Ovary (tissue), 3 donors: ENCODE data around the gene PITPNM3.

ENCODE experiments used
- CTCF ChIP-seq, 3 donors: fragments of 450-650 bp in 2 of 3; fragments of 200-600 bp in 1 of 3; IDR thresholded peaks; one replicate each; pipeline versions ENCODE4 v1.5.1 to v1.8.0; 2016 to 2022; ENCODE audit warnings: antibody characterized with exemption in 3 of 3, mild to moderate bottlenecking in 1 of 3
- EP300 ChIP-seq: sonication (generic); formaldehyde crosslinking; IDR thresholded peaks from one replicate; pipeline ENCODE4 v1.6.1; 2017; ENCODE audit warnings: antibody characterized with exemption
- POLR2A ChIP-seq: fragments of 450-650 bp; IDR thresholded peaks from one replicate; pipeline ENCODE4 v1.6.1; 2017; ENCODE audit warnings: antibody characterized with exemption, mild to moderate bottlenecking, moderate library complexity
- donor health status: DM: no; HTN: no; CAD: no.

GRCh38 chr17:6589266-6589946 lies 33.1 kb upstream of the PITPNM3 start:
- TF ChIP-seq CTCF (IDR thresholded peaks at IDR 0.05) (no peak), EP300 (no peak), POLR2A (no peak)
